Right ventricle myocardium inferior (tissue), 1 donor: ENCODE data around the gene PKMYT1. TPM values are rescaled to one million over a fixed set of nuclear protein-coding genes. Genes with fewer than 3 reads are reported as not detected.

Experiments used
- ATAC-seq: fragments of 200-7000 bp; cut with Tn5 transposase; one replicate; pipeline ENCODE4 v1.9.1; 2020; ENCODE audit warnings: mild to moderate bottlenecking, moderate library complexity
- DNase-seq: peaks from one replicate; pipeline ENCODE4 v3.0.0; 2021; ENCODE audit errors: missing footprints
- intact Hi-C: fragments of 100-400 bp; cut with DNase I; formaldehyde crosslinking; loops from one replicate; pipeline ENCODE4 v1.11.0; 2022
- total RNA-seq: library from RNA; stranded (reverse); fragmentation: NEBNext Ultra II Directional; extraction: Animal tissue kit (Norgen Biotek cat#: 25700); gene quantifications from one replicate; pipeline ENCODE4 v1.2.1, GENCODE V29; 2021
- donor health status: DM: no; HTN: yes; CAD: no; lungs with severe emphysema.

Gene PKMYT1
- total RNA-seq, 1 donor from 2014 or later: 2.9 TPM

DNA sequence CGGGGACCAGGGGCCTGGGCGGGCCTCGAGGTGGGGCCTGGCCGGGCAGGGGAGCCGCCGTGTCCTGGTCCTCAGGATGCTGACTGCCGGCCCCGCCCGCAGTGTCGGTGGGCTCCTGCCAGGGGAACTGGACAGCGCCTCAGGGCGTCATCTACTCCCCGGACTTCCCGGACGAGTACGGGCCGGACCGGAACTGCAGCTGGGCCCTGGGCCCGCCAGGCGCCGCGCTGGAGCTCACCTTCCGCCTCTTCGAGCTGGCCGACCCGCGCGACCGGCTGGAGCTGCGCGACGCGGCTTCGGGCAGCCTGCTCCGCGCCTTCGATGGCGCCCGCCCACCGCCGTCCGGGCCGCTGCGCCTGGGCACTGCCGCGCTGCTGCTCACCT lies 13.4 kb downstream of the PKMYT1 start:
- DNase-seq (no peak), ATAC-seq (no peak)
- intact Hi-C loops: no loop called here

DNA sequence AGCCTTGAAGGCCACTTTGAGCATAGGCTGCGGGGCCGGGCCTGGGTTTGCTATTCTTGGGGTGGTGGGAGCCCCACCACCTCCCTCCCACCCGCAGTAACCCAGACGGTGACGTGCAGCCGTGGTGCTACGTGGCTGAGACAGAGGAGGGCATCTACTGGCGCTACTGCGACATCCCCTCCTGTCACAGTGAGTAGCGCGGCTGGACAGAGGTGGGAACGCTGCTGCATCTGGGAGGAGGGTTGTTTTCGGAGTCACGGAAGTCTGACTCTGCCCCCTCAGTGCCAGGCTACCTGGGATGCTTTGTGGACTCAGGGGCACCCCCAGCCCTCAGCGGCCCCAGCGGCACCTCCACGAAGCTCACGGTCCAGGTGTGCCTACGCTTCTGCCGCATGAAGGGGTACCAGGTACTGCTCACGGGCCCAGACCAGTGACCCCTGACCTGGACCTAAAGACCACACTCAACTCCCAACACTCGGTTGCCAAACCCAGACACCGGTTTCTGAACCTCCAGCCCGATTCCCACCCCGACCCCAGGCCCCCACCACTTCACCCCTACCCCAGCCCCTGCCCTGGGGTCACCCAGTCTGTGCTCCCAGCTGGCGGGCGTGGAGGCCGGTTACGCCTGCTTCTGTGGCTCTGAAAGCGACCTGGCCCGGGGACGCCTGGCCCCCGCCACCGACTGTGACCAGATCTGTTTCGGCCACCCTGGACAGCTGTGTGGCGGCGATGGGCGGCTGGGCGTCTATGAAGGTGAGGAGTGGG lies 14.0 kb downstream of the PKMYT1 start:
- DNase-seq (no peak), ATAC-seq (no peak)
- intact Hi-C loops: no loop called here

DNA sequence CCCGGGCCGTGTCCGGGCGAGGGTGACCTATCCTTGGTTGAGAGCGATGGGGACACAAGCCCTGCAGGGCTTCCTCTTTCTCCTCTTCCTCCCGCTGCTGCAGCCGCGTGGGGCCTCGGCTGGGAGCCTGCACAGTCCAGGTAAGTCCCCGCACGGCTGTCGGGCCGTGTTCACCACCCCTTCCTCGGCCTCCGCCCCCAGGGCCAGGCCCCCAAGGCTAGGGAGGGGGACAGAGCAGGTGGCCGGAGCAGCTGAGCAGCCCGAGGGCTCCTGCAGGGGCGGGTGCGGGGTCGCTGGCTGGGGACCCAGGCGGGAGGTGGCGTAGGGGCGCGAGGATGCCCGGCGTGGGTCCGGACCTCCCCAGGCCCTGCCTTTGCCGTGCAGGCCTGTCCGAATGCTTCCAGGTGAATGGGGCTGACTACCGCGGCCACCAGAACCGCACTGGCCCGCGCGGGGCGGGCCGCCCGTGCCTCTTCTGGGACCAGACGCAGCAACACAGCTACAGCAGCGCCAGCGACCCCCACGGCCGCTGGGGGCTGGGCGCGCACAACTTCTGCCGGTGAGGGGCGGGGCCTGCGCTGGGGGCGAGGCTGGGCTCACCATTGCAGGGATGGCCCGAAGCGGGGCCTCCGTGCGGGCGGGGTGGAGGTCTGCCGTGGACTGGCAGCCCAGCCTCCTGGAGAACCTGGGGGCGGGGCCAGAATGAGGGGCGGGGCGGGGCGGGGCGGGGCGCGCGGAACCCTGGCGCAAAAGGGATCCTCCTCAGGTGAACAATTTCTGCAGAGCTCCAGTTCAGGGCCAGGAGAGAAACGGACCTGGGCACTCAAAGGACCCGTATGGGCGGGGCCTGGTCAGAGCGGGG lies 15.5 kb downstream of the PKMYT1 start:
- DNase-seq (no peak), ATAC-seq (no peak)
- intact Hi-C loops: no loop called here

DNA sequence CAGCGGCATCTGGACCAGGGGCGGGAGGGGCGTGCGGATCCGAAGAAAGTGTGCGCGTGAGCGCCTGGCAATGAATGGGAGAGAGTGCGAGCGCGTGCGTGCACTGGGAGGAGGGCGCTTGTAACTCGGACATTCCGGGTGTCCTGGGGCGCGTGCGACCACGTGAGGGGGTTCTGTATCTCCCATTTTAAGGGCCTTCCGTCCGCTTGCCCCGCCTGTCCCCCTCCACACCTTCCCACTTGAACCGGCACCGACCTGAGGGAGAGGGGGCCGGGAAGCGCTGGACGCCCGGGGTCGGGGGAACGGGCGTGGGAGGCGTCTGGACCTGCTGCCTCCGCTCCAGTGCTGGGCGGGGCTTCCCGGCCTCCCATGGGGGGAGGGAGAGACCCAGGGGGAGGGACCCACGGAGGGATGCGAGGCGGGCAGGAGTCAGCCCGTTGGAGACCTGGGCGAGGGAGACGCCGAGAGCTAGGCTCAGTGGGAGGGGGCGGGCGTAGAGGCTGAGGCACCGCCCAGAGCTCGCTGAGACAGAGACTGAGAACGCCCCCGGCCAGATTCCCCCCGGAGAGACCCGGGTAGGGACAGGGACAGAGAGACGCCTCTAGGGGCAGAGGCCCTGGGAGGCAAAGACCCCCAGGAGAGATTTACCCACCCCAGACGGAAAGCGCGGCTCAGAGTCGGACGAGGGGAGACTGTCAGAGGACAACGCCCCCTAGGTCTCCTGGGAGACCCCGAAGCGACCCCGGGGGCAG lies 16.3 kb downstream of the PKMYT1 start, which contains the start of gene KREMEN2:
TSS of gene KREMEN2 (plus strand) at position 553 of the 752 bp plus-strand sequence. CDS start 246 bp downstream, outside the sequence.
- DNase-seq (no peak), ATAC-seq (no peak)
- intact Hi-C loops: no loop called here

DNA sequence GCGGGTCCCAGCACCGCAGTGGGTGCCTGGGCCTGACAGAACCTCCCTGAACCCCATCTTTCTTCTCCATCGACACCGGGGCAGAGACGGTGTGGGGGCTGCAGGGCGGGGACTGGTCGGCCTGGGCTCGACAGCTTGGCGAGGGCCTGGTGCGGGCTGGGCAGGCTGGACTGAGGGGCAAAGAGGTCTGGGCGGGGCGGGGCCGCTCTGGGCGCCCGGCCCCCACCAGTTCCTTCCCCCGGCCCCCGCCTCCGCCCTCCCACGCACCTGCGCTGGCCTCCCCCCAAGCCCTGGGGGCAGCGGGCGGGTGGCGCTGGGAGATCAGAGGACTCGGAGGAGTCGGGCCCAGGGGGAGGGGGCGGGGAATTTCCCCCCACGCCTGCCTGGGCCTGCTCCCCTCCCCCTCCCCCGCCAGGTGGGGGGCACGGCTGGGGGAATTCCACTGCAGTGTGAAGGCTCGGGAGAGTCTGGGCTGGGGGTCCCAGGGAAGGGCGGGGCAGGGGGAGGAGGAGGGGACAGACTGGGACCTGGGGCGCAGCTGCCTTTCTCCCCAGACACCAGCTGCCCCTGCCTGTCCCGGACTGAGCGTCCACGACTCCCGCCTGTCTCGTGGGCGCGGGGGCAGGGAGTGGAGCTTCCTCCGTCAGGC lies 17.0 kb downstream of the PKMYT1 start:
- DNase-seq (no peak), ATAC-seq (no peak)
- intact Hi-C loops: no loop called here

DNA sequence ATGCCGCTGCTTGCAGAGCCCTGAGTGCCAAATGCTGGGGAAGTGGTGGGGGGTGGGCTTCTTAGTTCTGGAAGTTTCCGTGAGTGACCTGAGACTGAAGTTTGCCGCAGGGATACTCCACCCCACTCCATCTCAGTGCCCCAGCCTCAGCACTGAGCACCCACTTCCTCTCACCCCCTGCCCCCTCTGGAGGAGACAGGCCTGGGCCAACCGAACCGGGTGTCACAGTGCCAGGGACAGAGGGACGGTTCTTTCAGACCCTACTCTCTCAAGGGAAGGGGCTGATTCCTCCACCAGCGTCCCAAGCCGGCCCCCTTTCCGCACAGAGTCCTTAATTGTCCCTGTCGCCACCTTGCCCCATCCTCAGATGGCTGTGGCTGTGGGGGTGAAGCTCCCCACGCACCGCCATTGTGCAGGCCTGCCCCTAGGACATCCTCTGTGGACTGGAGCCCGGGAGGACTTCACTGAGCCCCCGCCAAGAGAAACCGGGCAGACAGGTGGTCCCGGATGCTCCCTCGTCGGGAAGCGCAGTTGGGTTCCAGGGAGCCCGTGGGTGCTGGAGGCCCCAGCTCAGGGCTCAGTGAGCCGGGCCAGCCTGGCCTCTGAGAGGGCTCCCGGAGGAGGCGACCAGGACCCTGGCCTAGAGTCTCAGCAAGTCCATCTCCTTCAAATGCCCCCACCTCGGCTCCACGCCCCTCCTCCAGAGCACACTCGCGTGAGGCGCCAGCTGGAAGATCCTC lies 17.7 kb downstream of the PKMYT1 start:
- intact Hi-C loops: no loop called here
- DNase-seq (no peak), ATAC-seq (no peak)

DNA sequence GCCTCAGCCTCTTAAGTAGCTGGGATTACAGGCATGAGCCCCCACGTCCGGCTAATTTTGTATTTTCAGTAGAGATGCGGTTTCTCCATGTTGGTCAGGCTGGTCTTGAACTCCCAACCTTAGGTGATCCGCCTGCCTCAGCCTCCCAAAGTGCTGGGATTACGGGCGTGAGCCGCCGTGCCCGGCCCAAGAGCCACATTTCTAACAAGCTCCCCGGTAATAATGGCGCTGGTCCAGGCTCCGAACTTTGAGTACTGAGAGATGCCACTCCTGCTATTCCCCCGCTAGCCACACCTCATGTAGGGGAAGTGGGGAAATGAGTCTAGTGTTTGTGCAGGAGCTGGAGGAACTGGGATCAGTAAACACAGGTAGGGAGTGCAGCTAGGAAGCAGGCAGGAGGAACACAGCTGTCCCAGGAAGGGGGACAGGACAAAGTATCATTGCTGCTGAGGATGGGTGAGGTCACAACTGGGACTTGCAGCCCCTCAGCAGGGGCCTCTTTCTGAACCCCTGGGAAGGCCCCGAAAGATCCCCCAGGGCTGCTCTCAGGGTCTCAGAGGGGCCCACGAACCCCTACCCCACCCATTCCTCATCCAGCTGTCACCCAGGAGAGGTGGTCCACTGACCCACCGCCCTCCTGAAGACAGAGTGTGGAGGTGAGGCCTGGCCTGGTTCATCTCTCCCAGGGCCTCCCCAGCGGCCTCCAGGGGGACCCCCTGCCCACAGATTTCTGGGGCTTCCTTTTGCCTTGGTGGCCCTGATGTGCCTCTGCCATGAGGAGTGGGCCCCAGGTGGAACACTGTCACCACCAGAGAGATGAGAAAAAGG lies 19.8 kb downstream of the PKMYT1 start:
- no peak for ATAC-seq
- intact Hi-C loops: no loop called here
- no peak for DNase-seq

DNA sequence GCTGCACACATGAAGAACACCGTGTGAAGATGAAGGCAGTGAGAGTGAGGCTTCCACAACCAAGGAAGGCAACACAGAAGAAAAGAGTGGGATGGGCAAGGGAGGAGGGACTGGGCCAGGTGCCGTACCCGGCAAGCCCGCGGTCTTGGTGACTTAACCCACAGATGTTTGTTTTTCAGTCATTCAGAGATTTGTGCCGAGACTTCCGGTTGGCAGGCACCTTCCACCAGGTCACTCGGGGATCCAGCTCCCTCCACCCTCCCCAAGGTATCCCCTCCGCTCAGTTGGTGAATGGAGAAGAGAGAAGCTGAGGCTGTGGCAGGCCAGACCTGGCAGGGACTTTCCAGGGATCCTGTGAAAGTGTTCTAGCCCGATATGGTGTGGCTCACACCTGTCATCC lies 21.0 kb downstream of the PKMYT1 start:
- DNase-seq: no peak
- intact Hi-C loops: no loop called here
- ATAC-seq: no peak

DNA sequence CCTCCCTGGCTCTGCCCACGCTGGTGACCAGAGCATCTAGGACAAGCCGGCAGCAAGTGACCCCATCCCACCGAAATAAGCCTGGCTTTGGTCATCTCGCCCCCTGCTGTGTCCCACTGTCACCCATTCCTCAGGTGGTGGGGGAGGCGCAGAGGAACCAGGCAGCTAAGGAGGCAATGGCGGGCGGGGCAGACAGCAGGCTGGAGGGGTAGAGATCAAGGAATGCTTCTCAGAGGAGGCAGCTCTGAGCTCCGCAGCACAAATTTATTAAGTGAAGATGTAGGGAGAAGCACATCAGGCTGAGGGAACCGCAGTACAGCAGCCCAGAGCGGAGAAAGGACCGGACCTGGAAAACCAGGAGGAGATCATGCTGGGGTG lies 23.7 kb downstream of the PKMYT1 start:
- intact Hi-C loops: no loop called here
- ATAC-seq (no peak), DNase-seq (no peak)

DNA sequence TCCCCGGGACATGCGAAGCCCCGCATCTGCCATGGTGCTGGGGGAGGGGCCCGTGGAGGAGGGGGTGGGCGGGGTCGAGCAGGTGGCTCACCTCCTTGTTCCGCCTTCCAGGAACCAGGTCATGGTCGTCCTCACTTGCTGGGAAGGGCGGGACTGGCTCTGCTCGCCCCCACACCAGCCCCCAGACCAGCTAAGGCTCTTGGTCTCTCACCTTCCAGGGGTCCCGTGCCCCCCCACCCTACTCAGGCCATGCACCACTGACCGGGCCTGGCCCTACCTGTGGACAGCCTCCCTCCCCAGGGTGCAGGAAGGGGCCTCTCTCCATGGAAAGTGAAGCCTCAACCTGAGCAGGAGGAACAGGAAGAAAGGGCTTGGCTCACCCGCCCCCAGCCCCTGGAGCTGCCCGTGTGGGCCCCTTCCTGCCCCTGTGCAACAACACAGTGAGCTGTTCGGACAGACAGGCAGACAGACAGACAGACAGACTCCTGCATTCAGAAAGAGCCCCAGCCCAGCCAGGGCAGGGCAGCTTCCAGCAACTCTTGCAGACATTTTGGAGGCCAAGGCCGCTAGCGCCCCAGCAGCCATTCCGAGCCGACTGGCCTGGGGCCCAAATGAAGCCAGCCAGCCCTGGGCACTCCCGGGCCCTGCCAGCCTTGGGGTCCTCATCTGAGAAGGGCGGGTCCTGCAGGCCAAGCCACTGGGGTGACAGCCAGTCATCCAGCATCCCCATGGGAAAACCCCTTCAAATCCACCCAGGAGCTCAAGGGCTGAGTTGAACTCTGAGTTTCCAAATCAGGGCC lies 24.3 kb downstream of the PKMYT1 start:
- ATAC-seq: no peak
- intact Hi-C loops: no loop called here
- no peak for DNase-seq

DNA sequence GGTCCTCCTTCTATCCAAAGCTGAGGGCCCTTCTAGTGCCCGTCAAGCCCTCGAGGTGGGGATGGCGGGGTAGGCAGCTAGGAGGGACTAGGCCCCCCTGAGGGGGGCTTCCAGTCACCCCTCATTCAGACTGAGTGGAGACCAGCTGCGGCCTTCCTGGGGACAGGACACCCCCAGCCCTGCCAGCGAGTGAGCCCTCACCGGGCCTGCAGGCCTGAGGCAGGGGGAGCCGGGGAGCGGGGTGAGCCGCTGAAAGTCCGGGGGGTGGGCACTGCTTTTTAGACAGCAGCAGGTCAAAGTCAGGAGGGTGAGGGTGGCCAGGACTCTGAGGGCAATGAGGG lies 24.8 kb downstream of the PKMYT1 start:
- ATAC-seq (no peak), DNase-seq (no peak)
- intact Hi-C loops: no loop called here

DNA sequence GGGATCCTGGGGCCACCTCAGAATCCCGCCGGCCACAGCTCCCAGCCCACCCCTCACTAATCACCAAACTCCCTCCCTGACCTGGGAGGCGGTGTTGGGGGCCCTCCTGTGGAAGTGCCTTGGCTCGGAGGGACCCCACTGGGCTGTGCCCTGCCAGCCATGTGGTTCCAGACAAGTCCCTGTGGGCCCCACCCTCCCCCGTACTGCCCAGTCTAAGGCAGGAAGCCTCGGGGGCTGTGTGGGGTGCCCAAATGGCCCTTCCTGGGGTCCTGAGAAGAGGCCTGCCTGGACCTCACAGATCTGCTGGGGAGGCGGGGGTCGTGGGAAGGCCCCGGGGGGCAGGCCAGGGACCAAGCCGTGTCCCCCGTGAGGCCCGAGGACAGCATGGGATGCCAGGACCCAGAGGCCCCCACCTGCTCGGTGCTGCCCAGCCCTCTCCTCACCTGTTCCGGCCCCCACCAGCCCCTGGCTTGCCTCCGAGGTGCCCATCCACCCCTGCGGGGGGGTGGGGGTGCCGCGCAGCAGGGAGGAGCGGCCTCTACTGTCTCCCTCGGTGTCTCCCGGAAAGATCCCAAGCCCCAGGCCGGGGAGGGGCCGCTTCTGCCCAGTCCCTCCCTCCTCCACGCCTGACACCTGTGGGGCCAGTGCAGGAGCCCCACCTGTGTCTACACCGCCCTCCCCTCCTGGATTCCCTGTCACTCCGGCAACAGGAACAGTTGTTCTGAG lies 25.4 kb downstream of the PKMYT1 start:
- ATAC-seq: no peak
- intact Hi-C loops: no loop called here
- DNase-seq: no peak

DNA sequence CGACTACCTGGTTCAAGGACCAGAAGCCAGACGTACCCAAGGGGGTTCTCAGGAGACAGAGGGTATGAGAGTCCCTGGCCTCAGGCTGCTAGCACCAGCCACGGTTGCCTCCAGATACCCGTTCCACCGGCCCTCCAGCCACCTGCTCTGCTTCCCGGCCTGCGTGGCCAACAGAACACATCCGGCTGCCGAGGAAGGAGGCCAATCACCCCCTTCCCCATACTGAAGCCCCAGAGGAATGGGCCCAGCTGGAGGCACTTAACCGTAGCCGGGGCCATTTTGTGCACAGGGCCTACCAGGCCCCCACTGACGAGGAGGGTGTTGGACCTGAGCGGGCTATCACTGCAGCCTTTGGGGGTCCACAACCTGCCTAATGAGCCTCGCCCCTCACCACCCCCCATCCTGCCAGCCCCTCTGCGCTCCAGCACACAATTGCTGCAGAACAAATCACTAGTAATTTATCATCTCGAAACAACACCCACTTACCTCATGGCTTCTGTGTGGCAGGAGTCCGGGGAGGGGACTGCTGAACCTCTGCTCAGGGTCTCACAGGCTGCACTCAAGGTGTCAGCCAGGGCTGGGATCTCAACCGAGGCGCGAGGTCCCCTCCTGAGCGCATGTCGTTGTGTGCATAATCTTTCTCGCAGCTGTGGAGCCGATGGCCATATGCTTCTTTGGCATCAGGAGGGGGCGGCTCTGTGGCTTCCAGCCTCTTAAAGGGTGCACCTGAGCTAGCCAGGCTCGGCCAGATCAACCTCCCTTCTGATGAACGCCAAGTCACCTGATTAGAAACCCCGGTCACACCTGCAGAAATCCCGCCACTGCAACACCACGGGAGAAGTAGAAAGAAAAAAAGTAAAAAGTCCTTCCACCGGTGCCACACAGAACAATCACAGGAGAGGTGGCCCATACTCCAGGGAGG lies 26.3 kb downstream of the PKMYT1 start:
- intact Hi-C loops: no loop called here
- ATAC-seq (no peak), DNase-seq (no peak)

DNA sequence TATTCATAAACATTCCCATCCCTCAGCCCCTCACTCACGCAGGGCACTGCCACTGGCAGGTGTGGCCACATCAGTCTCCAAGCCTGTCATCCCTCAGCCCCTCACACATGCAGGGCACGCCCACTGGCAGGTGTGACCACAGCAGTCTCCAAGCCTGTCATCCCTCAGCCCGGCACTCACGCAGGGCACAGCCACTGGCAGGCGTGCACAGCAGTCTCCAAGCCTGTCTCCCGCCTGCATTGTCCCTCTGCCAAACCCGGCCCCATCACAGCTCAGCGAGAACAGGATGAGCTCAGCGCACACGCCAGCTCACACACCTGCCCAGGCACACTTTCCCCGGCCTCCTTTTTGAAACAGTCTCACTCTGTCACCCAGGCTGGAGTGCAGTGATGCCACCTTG lies 27.6 kb downstream of the PKMYT1 start:
- peak; percentile 50 for ATAC-seq

DNA sequence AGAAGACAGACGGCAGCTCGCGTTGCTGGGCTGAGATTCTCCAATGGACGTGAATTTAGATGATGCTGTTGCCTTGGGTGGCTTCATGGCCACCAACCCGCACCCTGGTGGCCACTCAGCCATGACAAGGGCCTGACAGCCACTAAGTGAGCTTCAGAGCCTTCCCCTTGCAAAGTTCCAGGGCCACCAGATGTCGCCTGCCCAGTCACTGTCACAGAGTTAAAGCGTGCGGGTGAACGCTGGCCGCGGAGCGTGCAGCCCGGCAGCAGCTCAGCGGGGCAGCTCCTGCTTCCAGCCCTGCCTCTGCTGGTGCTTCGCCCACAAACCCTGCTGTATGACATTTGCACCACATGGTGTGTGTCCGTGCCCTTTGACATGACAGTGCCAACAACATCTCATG lies 29.5 kb downstream of the PKMYT1 start:
- ATAC-seq: no peak
- intact Hi-C loops: no loop called here
- DNase-seq: no peak

More for the DNA sequence above, 27.6 kb downstream of the PKMYT1 start:
- intact Hi-C loops: no loop called here
- no peak for DNase-seq
